IMR-90 (cell line): ENCODE measurements around the gene STIM1. TPM values are rescaled to one million over a fixed set of nuclear protein-coding genes. Genes with fewer than 3 reads are reported as not detected.

Source experiments
- ATAC-seq: fragments of 200-7000 bp; cut with Tn5 transposase; 2 replicates; pipeline ENCODE4 v1.9.1; 2020; ENCODE audit warnings: low read depth, mild to moderate bottlenecking, moderate library complexity
- BruUV-seq: library from RNA; stranded (reverse); fragments of 400-500 nt; replicated peaks from 2 replicates; lab custom pipeline; 2021; lab: Mats Ljungman, UMichigan
- CTCF ChIA-PET: fragments of 300-600 bp; formaldehyde crosslinking; extraction: SDS; loops from one replicate; lab custom pipeline; 2021; ENCODE audit warnings: antibody characterized with exemption; lab: Yijun Ruan, JAX
- POLR2A ChIA-PET: fragments of 300-600 bp; sonication (Branson Sonifier 250); formaldehyde crosslinking; loops from one replicate; lab custom pipeline; 2022; ENCODE audit warnings: antibody characterized with exemption; ENCODE audit not compliant: unreplicated experiment; lab: Charles Lee
- DNase-seq: peaks from one replicate; pipeline ENCODE4 v3.0.0; 2013
- H2AFZ ChIP-seq: replicated peaks from 2 replicates; pipeline ENCODE3; 2013; ENCODE audit warnings: low read length, mild to moderate bottlenecking; ENCODE audit not compliant: poor library complexity
- H2AK5ac ChIP-seq: 2 replicates; pipeline ENCODE4 v1.6.1; 2013; ENCODE audit warnings: low read depth, low read length, inconsistent platforms
- H2AK9ac ChIP-seq: replicated peaks from 2 replicates; pipeline ENCODE3; 2013; ENCODE audit warnings: mild to moderate bottlenecking, low read depth, low read length, moderate library complexity; ENCODE audit not compliant: poor library complexity
- H2BK120ac ChIP-seq: 2 replicates; pipeline ENCODE4 v1.6.1; 2013; ENCODE audit warnings: low read depth, low read length, inconsistent platforms
- H2BK15ac ChIP-seq: 3 replicates; pipeline ENCODE4 v1.6.1; 2013; ENCODE audit warnings: low read depth, low read length, inconsistent platforms
- H2BK20ac ChIP-seq: 2 replicates; pipeline ENCODE4 v1.6.1; 2013; ENCODE audit warnings: low read depth, mild to moderate bottlenecking, inconsistent platforms, low read length, moderate library complexity
- H2BK5ac ChIP-seq: 2 replicates; pipeline ENCODE4 v1.6.1; 2013; ENCODE audit warnings: mild to moderate bottlenecking, low read depth, low read length, inconsistent platforms; ENCODE audit not compliant: poor library complexity, severe bottlenecking
- H3K14ac ChIP-seq: replicated peaks from 2 replicates; pipeline ENCODE4 v1.6.1; 2013; ENCODE audit warnings: low read depth, low read length, inconsistent platforms
- H3K18ac ChIP-seq: 2 replicates; pipeline ENCODE4 v1.6.1; 2013; ENCODE audit warnings: low read depth, low read length, control low read depth
- H3K23ac ChIP-seq: 2 replicates; pipeline ENCODE4 v1.6.1; 2013; ENCODE audit warnings: low read depth, low read length, inconsistent platforms
- H3K27ac ChIP-seq: 2 replicates; pipeline ENCODE4 v1.5.1; 2013; ENCODE audit warnings: mild to moderate bottlenecking, control low read depth, low read length; ENCODE audit not compliant: insufficient read depth
- H3K27me3 ChIP-seq: 2 replicates; pipeline ENCODE4 v1.6.1; 2013; ENCODE audit warnings: low read length; ENCODE audit not compliant: control insufficient read depth, insufficient read depth
- H3K36me3 ChIP-seq: 2 replicates; pipeline ENCODE4 v1.6.1; 2013; ENCODE audit warnings: low read length, mixed read lengths; ENCODE audit not compliant: control insufficient read depth, insufficient read depth
- H3K4ac ChIP-seq: 2 replicates; pipeline ENCODE4 v1.6.1; 2013; ENCODE audit warnings: low read depth, low read length, inconsistent platforms
- H3K4me1 ChIP-seq: 2 replicates; pipeline ENCODE4 v1.6.1; 2013; ENCODE audit warnings: low read length, mixed read lengths; ENCODE audit not compliant: control insufficient read depth, insufficient read depth
- H3K4me2 ChIP-seq: 2 replicates; pipeline ENCODE4 v1.6.1; 2013; ENCODE audit warnings: low read depth, mild to moderate bottlenecking, control low read depth, low read length, moderate library complexity
- H3K4me3 ChIP-seq: 2 replicates; pipeline ENCODE4 v1.5.1; 2013; ENCODE audit warnings: low read depth, mild to moderate bottlenecking, control low read depth, low read length, moderate library complexity; ENCODE audit not compliant: insufficient read depth
- H3K56ac ChIP-seq: 2 replicates; pipeline ENCODE4 v1.6.1; 2013; ENCODE audit warnings: low read length, inconsistent platforms; ENCODE audit not compliant: insufficient read depth; ENCODE audit errors: extremely low read depth
- H3K79me1 ChIP-seq, 2 experiments: 2 replicates each; pipeline ENCODE4 v1.6.1; 2013; ENCODE audit warnings: low read length in 2 of 2, inconsistent platforms in 1 of 2, low read depth in 1 of 2
- H3K9ac ChIP-seq: 2 replicates; pipeline ENCODE4 v1.6.1; 2013; ENCODE audit warnings: low read depth, low read length, control low read depth
- H3K9me1 ChIP-seq: 2 replicates; pipeline ENCODE4 v1.6.1; 2013; ENCODE audit warnings: low read length, inconsistent platforms; ENCODE audit not compliant: insufficient read depth
- H3K9me3 ChIP-seq: 2 replicates; pipeline ENCODE4 v1.6.1; 2013; ENCODE audit warnings: low read length; ENCODE audit not compliant: control insufficient read depth, insufficient read depth
- H4K20me1 ChIP-seq: 2 replicates; pipeline ENCODE4 v1.6.1; 2013; ENCODE audit warnings: low read length, inconsistent platforms; ENCODE audit not compliant: insufficient read depth
- H4K5ac ChIP-seq: 2 replicates; pipeline ENCODE4 v1.6.1; 2013; ENCODE audit warnings: mild to moderate bottlenecking, low read depth, low read length, control low read depth
- H4K8ac ChIP-seq, 2 experiments: 2 replicates each; pipeline ENCODE4 v1.6.1; 2013; ENCODE audit warnings: low read depth in 2 of 2, low read length in 2 of 2, control low read depth in 1 of 2, inconsistent platforms in 1 of 2
- H4K91ac ChIP-seq: 2 replicates; pipeline ENCODE4 v1.6.1; 2013; ENCODE audit warnings: low read depth, low read length, inconsistent platforms; ENCODE audit not compliant: insufficient read depth
- CHD1 ChIP-seq: IDR thresholded peaks from 2 replicates; pipeline ENCODE4 v1.6.1; 2012; ENCODE audit warnings: low read depth, low read length, improper control_type of control experiment
- WGBS, 2 experiments: methylation state at CpG; one replicate each; pipeline versions ENCODE4 v1.1.5 to v1.1.7; 2013; ENCODE audit warnings: missing lambda C conversion rate in 2 of 2; ENCODE audit not compliant: insufficient read length in 1 of 2; ENCODE audit errors: extremely low coverage in 2 of 2; 5-methylcytosine and 5-hydroxymethylcytosine counted together
- dilution Hi-C: fragments of 300-500 bp; cut with HindIII; formaldehyde crosslinking; loops from one replicate; pipeline ENCODE4 v1.14.3; 2018; ENCODE audit warnings: low sequenced_read_pairs; ENCODE audit not compliant: unreplicated experiment
- in situ Hi-C: fragments of 300-500 bp; cut with MboI; formaldehyde crosslinking; loops from 3 replicates; pipeline ENCODE4 v1.14.3; 2019; ENCODE audit warnings: low sequenced_read_pairs, inconsistent platforms, mixed read lengths
- intact Hi-C: fragments of 100-400 bp; cut with micrococcal nuclease; formaldehyde crosslinking; loops from 2 replicates; pipeline ENCODE4 v1.10.0; 2022
- polyA plus RNA-seq, 3 experiments: library from polyadenylated mRNA; depleted of rRNA; stranded (reverse); fragments of >200 nt; gene quantifications; 2 replicates each; pipeline ENCODE4 v1.2.3, GENCODE V29; 2012; ENCODE audit warnings: low replicate concordance in 1 of 3
- total RNA-seq: library from RNA; depleted of rRNA; stranded (reverse); fragments of >200 nt; gene quantifications from 2 replicates; pipeline ENCODE4 v1.2.3, GENCODE V29; 2012

The STIM1 gene
- total and polyA plus RNA-seq, 2 of the 4 experiments (the other 2 are of a cell fraction): 17.9 to 23.0 TPM

- 0 out of 2 replicates have a peak overlapping the region, but pooled peaks have one; percentile 19 for H3K23ac ChIP-seq
- intact Hi-C loops (no loop called here), dilution Hi-C loops (no loop called here), in situ Hi-C loops (no loop called here)
- no peaks in the 10 kb centered on the region for H3K9me3 ChIP-seq
- no peak overlapping the region for H2BK15ac ChIP-seq
- H3K4me1 ChIP-seq: peaks cover 7% of the 10 kb centered on the region; the same call in 1 of the 2 replicates
- no peak overlapping the region for H3K9ac ChIP-seq
- H2AFZ ChIP-seq: no peak overlapping the region
- H2AK9ac ChIP-seq: no peak overlapping the region
- H3K79me1 ChIP-seq: peaks cover 29 to 33% of the 10 kb centered on the region in 2 experiments
- no peak overlapping the region for H3K4ac ChIP-seq
- ChIA-PET CTCF (interaction anchor here (0.6 kb wide), 1 partner anchor 151 kb away, joined by 3 read pairs; no protein-coding TSS in a partner anchor), POLR2A (no interaction called here)
- H4K5ac ChIP-seq: no peak overlapping the region
- H3K27me3 ChIP-seq: no peaks in the 10 kb centered on the region
- no peak overlapping the region for H3K18ac ChIP-seq
- H3K4me3 ChIP-seq: no peak overlapping the region
- no peak overlapping the region for H2BK5ac ChIP-seq
- no peak overlapping the region for H4K91ac ChIP-seq
- H4K20me1 ChIP-seq: peaks cover 10% of the 10 kb centered on the region; the same call in 1 of the 2 replicates
- TF ChIP-seq CHD1: no peak
- H3K56ac ChIP-seq: no peak overlapping the region
- H3K14ac ChIP-seq: no peak overlapping the region
- no peak overlapping the region for H2AK5ac ChIP-seq
- H3K36me3 ChIP-seq: no peaks in the 10 kb centered on the region
- no peak overlapping the region for H3K4me2 ChIP-seq
- H2BK120ac ChIP-seq: no peak overlapping the region
- BruUV-seq: no TSS peak
- H2BK20ac ChIP-seq: no peak overlapping the region
- 100% methylated on average over 1 of the region's 8 CpGs; no CpG with 5 or more reads in 1 of the 2 experiments for WGBS, 2 experiments
- H3K27ac ChIP-seq: no peak overlapping the region
- H4K8ac ChIP-seq: no peak overlapping the region
- peaks cover 3% of the 10 kb centered on the region; the same call in 1 of the 2 replicates for H3K9me1 ChIP-seq
- no peak for DNase-seq
- ATAC-seq: no peak; the same call in 1 of the 2 replicates
These were observed 22.1 kb downstream of the STIM1 start for GRCh38 chr11:3877364-3878257.
